ACC112 (cell line): Measurements from ENCODE around the gene TMCC1.
"Not testable (repeated sequence)": the region's sequence is repeated elsewhere in the genome, so short reads cannot be mapped to it uniquely, and the experiment has no call there.

Source experiments
- H2AFZ ChIP-seq: fragments of 200-600 bp; sonication (generic); one replicate; pipeline ENCODE4 v1.6.0; 2017; ENCODE audit warnings: antibody characterized with exemption, low read length; ENCODE audit not compliant: unreplicated experiment
- H3K27ac ChIP-seq: fragments of 200-600 bp; sonication (generic); 2 replicates; pipeline ENCODE4 v1.5.1; 2014; ENCODE audit warnings: low read depth, mild to moderate bottlenecking, antibody characterized with exemption, low read length, moderate library complexity
- H3K27me3 ChIP-seq: fragments of 200-600 bp; sonication (generic); 2 replicates; pipeline ENCODE4 v1.6.1; 2014; ENCODE audit warnings: mild to moderate bottlenecking, antibody characterized with exemption, low read length, moderate library complexity, mixed read lengths; ENCODE audit not compliant: insufficient read depth
- H3K36me3 ChIP-seq: fragments of 200-600 bp; sonication (generic); 2 replicates; pipeline ENCODE4 v1.6.1; 2016; ENCODE audit warnings: mild to moderate bottlenecking, antibody characterized with exemption, low read length, moderate library complexity, mixed read lengths; ENCODE audit not compliant: insufficient read depth
- H3K4me1 ChIP-seq: fragments of 200-600 bp; sonication (generic); one replicate; pipeline ENCODE4 v1.6.1; 2016; ENCODE audit warnings: low read length, mixed read lengths; ENCODE audit not compliant: insufficient read depth, unreplicated experiment, control insufficient read depth
- H3K4me3 ChIP-seq: fragments of 200-600 bp; sonication (generic); 2 replicates; pipeline ENCODE4 v1.5.1; 2014; ENCODE audit warnings: mild to moderate bottlenecking, low read depth, low read length
- H3K79me2 ChIP-seq: fragments of 200-600 bp; sonication (generic); one replicate; pipeline ENCODE4 v1.6.0; 2016; ENCODE audit warnings: low read length; ENCODE audit not compliant: control insufficient read depth, unreplicated experiment, insufficient read depth

Gene TMCC1

DNA sequence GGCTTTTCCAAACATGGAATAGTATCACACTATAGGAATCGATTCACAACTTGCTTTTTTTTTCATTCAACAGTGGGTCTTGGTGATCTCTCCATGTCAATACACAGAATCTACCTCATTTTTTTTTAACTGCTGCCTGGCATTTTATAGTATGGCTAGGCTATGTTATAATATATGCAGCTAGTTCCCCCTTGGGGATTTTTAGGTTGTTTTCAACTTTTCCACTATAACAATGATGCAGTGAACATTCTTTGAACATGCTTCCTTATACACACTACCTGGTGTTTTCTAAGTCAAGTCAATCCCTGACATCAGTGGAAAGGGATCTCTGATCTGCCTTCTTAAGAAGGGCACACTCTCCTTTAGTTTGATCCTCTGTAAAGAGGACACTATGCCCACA is 240.5 kb downstream of the TMCC1 start:
- H2AFZ ChIP-seq: no peak overlapping the region
- H3K79me2 ChIP-seq: no peaks in the 10 kb centered on the region
- H3K4me3 ChIP-seq: no peak overlapping the region
- H3K4me1 ChIP-seq: peaks cover 65% of the 10 kb centered on the region
- no peaks in the 10 kb centered on the region for H3K36me3 ChIP-seq
- H3K27me3 ChIP-seq: no peaks in the 10 kb centered on the region
- H3K27ac ChIP-seq: no peak overlapping the region

DNA sequence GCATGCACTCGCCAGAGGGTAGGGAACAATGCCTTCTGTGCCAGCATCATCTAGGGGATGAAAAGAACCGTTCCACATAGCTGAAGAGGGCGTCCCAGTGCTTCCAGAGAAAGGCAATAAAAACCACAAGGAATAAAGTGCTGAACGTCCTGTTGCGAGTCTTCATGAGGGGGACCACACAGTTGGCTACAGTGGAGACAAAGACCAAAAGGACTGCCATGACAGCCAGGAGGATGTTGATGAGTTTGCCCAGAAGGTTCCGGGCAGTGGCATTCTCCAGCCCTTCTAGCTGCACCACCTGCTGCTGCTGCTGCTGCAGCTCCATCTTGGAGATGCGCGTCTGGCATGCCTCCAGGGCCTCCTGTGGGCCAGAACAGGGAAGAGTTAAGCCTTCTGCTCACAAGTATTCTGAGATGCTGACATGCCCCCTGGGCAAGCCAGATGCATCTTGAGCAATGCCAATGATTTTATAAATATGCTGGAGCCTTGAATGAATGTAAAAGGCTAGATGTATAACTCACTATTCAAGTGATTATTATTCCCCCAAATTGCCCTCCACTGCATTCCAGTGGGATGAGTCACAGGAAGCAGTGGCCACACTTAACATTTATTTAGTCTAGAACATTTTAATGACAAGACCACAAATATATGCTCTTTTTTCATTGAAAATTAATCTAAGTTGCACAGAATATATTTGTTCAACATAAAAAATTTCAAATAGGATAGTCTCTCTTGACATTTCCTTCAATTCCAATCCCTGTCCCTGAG is 241.9 kb downstream of the TMCC1 start:
- no peaks in the 10 kb centered on the region for H3K79me2 ChIP-seq
- H3K4me1 ChIP-seq: peaks cover 51% of the 10 kb centered on the region
- peak overlapping the region; percentile 34 for H3K27ac ChIP-seq

DNA sequence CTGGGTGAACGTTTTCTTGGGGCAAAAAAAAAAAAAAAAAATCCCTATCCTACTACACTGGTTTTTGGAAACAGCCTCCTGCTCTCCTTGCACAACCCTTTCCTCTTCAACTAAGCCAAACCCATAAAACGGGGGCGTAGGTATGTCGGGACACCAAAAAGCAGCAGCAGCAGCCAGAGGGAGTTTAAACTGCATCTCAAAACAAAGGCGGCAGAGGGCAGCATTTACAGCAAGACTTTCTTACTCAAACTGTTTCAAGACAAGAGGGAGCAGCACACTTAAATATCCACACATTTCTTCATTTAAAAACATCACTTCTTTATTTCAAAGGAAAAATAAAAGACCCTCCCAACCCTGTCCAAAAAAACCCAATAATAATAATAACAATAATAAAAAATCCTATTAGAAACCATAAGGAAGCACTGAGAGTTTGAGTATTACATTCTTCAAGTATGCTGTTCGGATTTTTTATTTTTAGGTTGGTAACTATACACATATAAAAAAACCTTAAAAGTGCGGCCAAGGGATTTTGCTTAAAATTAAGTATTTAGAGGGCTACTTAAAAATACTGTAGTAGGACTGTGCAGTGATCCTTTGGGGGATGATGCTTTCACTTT is 243.1 kb downstream of the TMCC1 start:
- no peak overlapping the region for H3K4me3 ChIP-seq
- no peak overlapping the region for H2AFZ ChIP-seq
- no peaks in the 10 kb centered on the region for H3K36me3 ChIP-seq
- no peaks in the 10 kb centered on the region for H3K27me3 ChIP-seq
- peaks cover 42% of the 10 kb centered on the region for H3K4me1 ChIP-seq
- no peaks in the 10 kb centered on the region for H3K79me2 ChIP-seq
- no peak overlapping the region for H3K27ac ChIP-seq

More for the DNA sequence above, 241.9 kb downstream of the TMCC1 start:
- Histone ChIP-seq H2AFZ (no peak overlapping the region), H3K27me3 (no peaks in the 10 kb centered on the region), H3K36me3 (no peaks in the 10 kb centered on the region), H3K4me3 (0 out of 2 replicates have a peak overlapping the region, but pooled peaks have one; percentile 17)

DNA sequence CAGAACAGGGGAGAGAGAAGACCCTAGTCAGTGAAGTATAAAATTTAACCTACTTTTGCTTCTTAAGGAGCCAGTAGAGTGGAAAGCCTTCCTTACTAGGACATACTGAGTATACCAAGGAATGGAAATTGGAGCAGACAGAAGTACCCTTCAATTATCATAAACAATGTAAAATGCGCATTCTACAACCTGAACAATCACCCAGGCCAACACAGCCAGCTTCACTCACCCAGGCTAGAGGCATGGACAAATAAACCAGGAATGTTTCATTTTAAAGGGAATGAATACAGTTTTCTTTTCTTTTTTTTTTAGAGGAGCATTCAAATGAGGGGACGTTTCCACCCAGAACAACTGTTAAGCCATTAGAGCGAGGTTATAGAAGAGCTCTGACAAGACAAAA is 245.1 kb downstream of the TMCC1 start:
- Histone ChIP-seq H3K36me3 (no peaks in the 10 kb centered on the region), H3K79me2 (no peaks in the 10 kb centered on the region), H3K27me3 (no peaks in the 10 kb centered on the region), H3K4me3 (no peak overlapping the region), H3K4me1 (peaks cover 34% of the 10 kb centered on the region), H3K27ac (no peak overlapping the region), H2AFZ (no peak overlapping the region)

DNA sequence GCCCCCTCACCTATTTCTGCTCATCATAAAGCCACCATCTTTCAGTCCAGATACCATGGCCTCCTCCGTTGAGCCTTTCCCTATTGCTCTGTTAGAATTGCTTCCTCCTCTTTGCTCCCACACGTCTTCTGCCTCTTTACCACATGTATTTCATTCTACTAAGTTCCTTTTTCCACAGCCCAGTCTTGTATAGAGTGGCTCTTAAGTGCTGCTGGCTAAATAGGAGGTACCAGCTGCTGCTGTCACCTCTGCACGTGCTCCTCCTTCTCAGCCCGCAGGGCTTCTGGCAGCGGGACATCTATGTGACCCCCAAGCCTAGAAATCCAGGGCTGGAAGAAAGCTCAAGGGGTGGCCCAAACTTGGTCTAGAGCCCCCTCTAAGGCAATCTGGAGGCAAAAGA is 248.2 kb downstream of the TMCC1 start:
- H3K27ac ChIP-seq: no peak overlapping the region

DNA sequence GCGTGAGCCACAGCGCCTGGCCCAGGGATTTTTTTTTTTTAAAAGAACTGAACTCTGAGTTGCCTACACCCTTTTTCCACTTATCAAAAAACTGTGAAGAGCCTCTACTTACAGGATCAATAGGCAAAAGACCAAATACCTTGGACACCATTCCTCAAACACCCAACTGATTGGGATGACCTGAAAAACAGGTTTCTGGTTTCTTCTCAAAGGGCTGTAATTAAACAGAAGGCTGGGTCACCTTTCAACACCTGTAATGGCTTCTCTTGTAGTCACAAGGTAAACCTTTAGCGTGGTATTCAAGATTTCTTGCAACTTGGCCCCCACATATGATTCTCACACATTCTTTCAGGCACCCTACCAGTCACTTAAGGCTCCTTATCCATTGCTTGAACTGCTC is 248.7 kb downstream of the TMCC1 start:
- no peak overlapping the region for H3K27ac ChIP-seq
- no peak overlapping the region for H2AFZ ChIP-seq
- H3K79me2 ChIP-seq: no peaks in the 10 kb centered on the region
- H3K27me3 ChIP-seq: no peaks in the 10 kb centered on the region
- peaks cover 4% of the 10 kb centered on the region for H3K4me1 ChIP-seq
- H3K4me3 ChIP-seq: no peak overlapping the region
- no peaks in the 10 kb centered on the region for H3K36me3 ChIP-seq

More for the DNA sequence above, 248.2 kb downstream of the TMCC1 start:
- Histone ChIP-seq H3K4me3 (no peak overlapping the region), H3K27me3 (no peaks in the 10 kb centered on the region), H3K36me3 (no peaks in the 10 kb centered on the region), H2AFZ (no peak overlapping the region), H3K79me2 (no peaks in the 10 kb centered on the region), H3K4me1 (peaks cover 8% of the 10 kb centered on the region)

DNA sequence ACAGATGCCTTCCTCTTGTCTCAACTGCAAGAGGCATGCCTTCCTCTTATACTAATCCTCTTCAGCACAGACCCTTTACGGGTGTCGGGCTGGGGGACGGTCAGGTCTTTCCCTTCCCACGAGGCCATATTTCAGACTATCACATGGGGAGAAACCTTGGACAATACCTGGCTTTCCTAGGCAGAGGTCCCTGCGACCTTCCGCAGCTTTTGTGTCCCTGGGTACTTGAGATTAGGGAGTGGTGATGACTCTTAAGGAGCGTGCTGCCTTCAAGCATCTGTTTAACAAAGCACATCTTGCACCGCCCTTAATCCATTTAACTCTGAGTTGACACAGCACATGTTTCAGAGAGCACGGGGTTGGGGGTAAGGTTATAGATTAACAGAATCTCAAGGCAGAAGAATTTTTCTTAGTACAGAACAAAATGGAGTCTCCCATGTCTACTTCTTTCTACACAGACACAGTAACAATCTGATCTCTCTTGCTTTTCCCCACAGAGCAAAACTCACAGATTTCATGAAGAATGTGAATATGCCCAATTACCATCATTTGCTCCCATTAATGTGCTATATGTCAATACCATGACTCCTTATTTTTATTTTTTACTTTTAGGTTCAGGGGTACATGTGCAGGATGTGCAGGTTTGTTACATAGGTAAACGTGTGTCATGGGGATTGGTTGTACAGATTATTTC is 251.8 kb downstream of the TMCC1 start:
- H3K4me1 ChIP-seq, H3K27me3 ChIP-seq, H2AFZ ChIP-seq, H3K4me3 ChIP-seq, H3K79me2 ChIP-seq, H3K36me3 ChIP-seq, H3K27ac ChIP-seq: not testable (repeated sequence)

DNA sequence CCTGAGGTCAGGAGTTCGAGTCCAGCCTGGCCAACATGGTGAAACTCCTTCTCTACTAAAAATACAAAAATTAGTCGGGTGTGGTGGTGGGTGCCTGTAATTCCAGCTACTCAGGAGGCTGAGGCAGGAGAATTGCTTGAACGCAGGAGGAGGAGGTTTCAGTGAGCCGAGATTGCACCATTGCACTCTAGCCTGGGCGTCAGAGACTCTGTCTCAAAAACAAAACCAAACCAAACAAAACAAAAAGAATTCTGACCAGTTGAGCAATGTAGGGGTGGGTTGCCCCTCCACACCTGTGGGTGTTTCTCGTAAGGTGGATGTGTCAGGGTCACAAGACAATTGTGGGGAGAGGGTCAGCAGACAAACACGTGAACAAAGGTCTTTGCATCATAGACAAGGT is 252.5 kb downstream of the TMCC1 start:
- not testable (repeated sequence) for H3K4me1 ChIP-seq, H3K27me3 ChIP-seq, H3K27ac ChIP-seq, H3K4me3 ChIP-seq, H3K79me2 ChIP-seq, H2AFZ ChIP-seq, H3K36me3 ChIP-seq

DNA sequence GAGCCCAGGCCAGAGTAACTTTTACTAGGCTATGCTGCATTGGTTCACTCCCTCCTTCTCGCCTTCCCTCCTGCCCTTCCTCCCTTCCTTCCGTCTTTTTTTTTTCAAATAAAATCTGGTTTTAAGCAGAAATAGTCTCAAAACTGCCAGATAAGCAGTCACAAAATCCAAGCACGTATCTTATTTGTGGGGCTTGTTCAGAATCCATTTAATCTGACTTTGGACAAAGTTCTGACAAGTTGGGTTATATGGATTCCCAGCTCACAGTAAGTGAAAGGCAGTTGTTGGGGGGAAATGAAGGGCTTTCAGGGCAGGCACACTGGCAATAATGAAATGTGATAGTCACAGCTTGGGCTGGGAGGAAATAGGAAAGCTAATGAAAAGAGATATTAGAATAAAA is 255.0 kb downstream of the TMCC1 start:
- Histone ChIP-seq H3K79me2 (no peaks in the 10 kb centered on the region), H3K36me3 (no peaks in the 10 kb centered on the region), H3K27ac (no peak overlapping the region), H3K27me3 (no peaks in the 10 kb centered on the region), H3K4me1 (no peaks in the 10 kb centered on the region), H3K4me3 (no peak overlapping the region), H2AFZ (no peak overlapping the region)

DNA sequence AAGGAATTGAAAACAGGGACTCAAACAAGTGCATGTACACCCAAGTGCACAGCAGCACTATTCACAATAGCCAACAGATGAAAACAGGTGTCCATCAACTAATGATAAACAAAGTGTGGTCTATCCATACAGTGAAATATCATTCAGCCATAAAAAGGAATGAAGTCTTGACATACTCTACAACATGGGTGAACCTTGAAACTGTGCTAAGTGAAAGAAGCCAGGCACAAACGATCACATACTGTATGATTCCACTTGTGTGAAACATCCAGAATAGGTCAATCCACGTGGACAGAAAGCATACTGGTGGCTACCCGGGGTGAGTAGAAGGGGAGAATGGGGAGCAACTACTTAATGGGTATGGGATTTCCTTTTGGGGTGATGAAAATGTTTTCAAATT is 257.4 kb downstream of the TMCC1 start:
- no peaks in the 10 kb centered on the region for H3K4me1 ChIP-seq
- no peaks in the 10 kb centered on the region for H3K79me2 ChIP-seq
- H3K27ac ChIP-seq: no peak overlapping the region
- no peaks in the 10 kb centered on the region for H3K27me3 ChIP-seq
- no peak overlapping the region for H2AFZ ChIP-seq
- no peaks in the 10 kb centered on the region for H3K36me3 ChIP-seq
- no peak overlapping the region for H3K4me3 ChIP-seq

DNA sequence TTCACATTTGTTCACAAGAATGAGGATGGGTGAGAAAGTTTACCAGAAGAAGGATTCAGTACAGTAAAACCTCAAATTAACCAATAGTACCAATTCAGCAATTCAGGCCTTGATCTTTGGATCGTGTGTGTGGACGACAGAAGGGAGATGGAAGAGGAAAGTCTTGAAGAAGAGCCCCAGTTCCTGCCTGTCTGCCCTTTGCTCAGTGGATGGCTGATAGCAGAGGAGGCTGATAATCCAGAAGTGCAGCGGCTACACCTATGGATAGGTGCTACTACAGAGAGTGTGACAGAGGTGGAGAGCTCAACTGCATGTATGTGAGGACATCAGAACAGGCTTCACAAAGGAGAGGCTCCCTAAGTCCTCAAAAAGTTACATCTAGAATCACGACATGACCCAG is 257.9 kb downstream of the TMCC1 start:
- Histone ChIP-seq H3K4me1 (no peaks in the 10 kb centered on the region), H2AFZ (no peak overlapping the region), H3K79me2 (no peaks in the 10 kb centered on the region), H3K27ac (no peak overlapping the region), H3K36me3 (no peaks in the 10 kb centered on the region), H3K27me3 (no peaks in the 10 kb centered on the region), H3K4me3 (no peak overlapping the region)
